ENCODE measurements around the gene CYS1.

DNA sequence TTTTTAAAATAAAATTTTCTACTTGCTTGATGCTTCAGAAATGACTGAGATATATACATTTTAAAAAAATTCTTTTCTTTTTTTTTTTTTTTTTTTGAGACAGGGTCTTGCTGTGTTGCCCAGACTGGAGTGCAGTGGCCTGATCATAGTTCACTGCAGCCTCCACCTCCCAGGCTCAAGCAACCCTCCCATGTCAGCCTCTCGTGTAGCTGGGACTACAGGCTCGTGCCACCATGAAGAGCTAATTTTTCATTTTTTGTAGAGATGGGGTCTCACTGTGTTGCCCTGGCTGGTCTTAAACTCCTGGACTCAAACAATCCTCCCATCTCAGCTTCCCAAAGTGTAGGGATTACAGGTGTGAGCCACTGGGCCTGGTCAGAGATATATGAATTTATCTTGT lies 12.9 kb downstream of the CYS1 start:
- no peak for TF ChIP-seq POLR2A (IDR thresholded peaks at IDR 0.05)
- TF ChIP-seq, protein P1, sequence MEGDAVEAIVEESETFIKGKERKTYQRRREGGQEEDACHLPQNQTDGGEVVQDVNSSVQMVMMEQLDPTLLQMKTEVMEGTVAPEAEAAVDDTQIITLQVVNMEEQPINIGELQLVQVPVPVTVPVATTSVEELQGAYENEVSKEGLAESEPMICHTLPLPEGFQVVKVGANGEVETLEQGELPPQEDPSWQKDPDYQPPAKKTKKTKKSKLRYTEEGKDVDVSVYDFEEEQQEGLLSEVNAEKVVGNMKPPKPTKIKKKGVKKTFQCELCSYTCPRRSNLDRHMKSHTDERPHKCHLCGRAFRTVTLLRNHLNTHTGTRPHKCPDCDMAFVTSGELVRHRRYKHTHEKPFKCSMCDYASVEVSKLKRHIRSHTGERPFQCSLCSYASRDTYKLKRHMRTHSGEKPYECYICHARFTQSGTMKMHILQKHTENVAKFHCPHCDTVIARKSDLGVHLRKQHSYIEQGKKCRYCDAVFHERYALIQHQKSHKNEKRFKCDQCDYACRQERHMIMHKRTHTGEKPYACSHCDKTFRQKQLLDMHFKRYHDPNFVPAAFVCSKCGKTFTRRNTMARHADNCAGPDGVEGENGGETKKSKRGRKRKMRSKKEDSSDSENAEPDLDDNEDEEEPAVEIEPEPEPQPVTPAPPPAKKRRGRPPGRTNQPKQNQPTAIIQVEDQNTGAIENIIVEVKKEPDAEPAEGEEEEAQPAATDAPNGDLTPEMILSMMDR (IDR thresholded peaks at IDR 0.05) = no peak
